MCF 10A (cell line): Measurements from ENCODE around the gene RAB19. TPM values are rescaled to one million over a fixed set of nuclear protein-coding genes. Genes with fewer than 3 reads are reported as not detected.

Source experiments
- BruUV-seq: library from RNA; stranded (reverse); fragments of 400-500 nt; replicated peaks from 2 replicates; lab custom pipeline; 2021; lab: Mats Ljungman, UMichigan
- CTCF ChIA-PET: fragments of 300-600 bp; sonication (Branson Sonifier 250); formaldehyde crosslinking; extraction: SDS; loops from one replicate; lab custom pipeline; 2021; ENCODE audit warnings: antibody characterized with exemption, inconsistent platforms; lab: Yijun Ruan, JAX
- POLR2A ChIA-PET: fragments of 300-600, 350-650 bp; sonication (Branson Sonifier 250); formaldehyde crosslinking; extraction: SDS; loops from one replicate; lab custom pipeline; 2020; ENCODE audit warnings: antibody characterized with exemption, inconsistent platforms; lab: Yijun Ruan, JAX
- DNase-seq: peaks from one replicate; pipeline ENCODE4 v3.0.0-alpha.2; 2018; ENCODE audit not compliant: unreplicated experiment
- H3K27ac Mint-ChIP-seq: one replicate; pipeline ENCODE4 v1.8.0; 2022; ENCODE audit warnings: mild to moderate bottlenecking, low read depth, mixed read lengths; ENCODE audit not compliant: unreplicated experiment
- H3K27me3 Mint-ChIP-seq: one replicate; pipeline ENCODE4 v1.8.0; 2022; ENCODE audit warnings: mixed read lengths; ENCODE audit not compliant: insufficient read depth, unreplicated experiment
- H3K36me3 Mint-ChIP-seq: one replicate; pipeline ENCODE4 v1.8.0; 2022; ENCODE audit warnings: mild to moderate bottlenecking, moderate library complexity, mixed read lengths; ENCODE audit not compliant: insufficient read depth, unreplicated experiment
- H3K4me1 Mint-ChIP-seq: one replicate; pipeline ENCODE4 v1.8.0; 2022; ENCODE audit warnings: mixed read lengths; ENCODE audit not compliant: insufficient read depth, unreplicated experiment
- H3K4me3 Mint-ChIP-seq: one replicate; pipeline ENCODE4 v1.8.0; 2022; ENCODE audit warnings: mild to moderate bottlenecking, moderate library complexity, mixed read lengths; ENCODE audit not compliant: unreplicated experiment
- H3K9me3 Mint-ChIP-seq: one replicate; pipeline ENCODE4 v1.8.0; 2022; ENCODE audit warnings: mixed read lengths; ENCODE audit not compliant: unreplicated experiment
- CTCF ChIP-seq: fragments of 200-600 bp; IDR thresholded peaks from one replicate; pipeline ENCODE4 v1.8.0; 2022; ENCODE audit warnings: antibody characterized with exemption, mild to moderate bottlenecking; ENCODE audit not compliant: unreplicated experiment
- intact Hi-C: fragments of 100-400 bp; cut with micrococcal nuclease; formaldehyde crosslinking; loops from 2 replicates; pipeline ENCODE4 v1.14.1; 2022
- total RNA-seq: library from RNA; stranded (reverse); gene quantifications from 2 replicates; pipeline ENCODE4 v1.2.3, GENCODE V29; 2022

Gene RAB19
- total RNA-seq, 1 experiment from 2014 or later: not detected

GRCh38 chr7:140397784-140398750 lies 5.8 kb upstream of the RAB19 start, which contains the start of gene SLC37A3:
TSS of gene SLC37A3 (minus strand) at chr7:140398530. CDS start at chr7:140382526, 16,004 bp downstream.
- peak within 1 kb of the TSS; percentile 99 for H3K27ac Mint-ChIP-seq
- intact Hi-C loops: loop anchor here (5.0 kb wide), 2 partner anchors 79 to 221 kb away; partner anchors contain the start of genes KDM7A and MKRN1
- peak; percentile 85 for DNase-seq
- BruUV-seq: no TSS peak
- peak within 1 kb of the TSS; percentile 99 for H3K4me3 Mint-ChIP-seq
- ChIA-PET POLR2A (interaction anchor here (0.6 to 1.6 kb wide), 9 partner anchors 13 to 1757 kb away, joined by 3 to 7 read pairs (median 3); partner anchors contain the start of gene PARP12), CTCF (no interaction called here)
- no peaks in the 10 kb centered on the region for H3K27me3 Mint-ChIP-seq
- no peaks in the 10 kb centered on the region for H3K36me3 Mint-ChIP-seq
- no peaks in the 10 kb centered on the region for H3K9me3 Mint-ChIP-seq
- peaks cover 22% of the 10 kb centered on the region for H3K4me1 Mint-ChIP-seq
- TF ChIP-seq CTCF: no peak

GRCh38 chr7:140398821-140399220 lies 5.0 kb upstream of the RAB19 start:
- TF ChIP-seq CTCF: no peak
- BruUV-seq: no TSS peak
- H3K9me3 Mint-ChIP-seq: no peaks in the 10 kb centered on the region
- DNase-seq: no peak
- intact Hi-C loops: loop anchor here (5.0 kb wide), 2 partner anchors 78 to 222 kb away; partner anchors contain the start of genes KDM7A and MKRN1
- POLR2A ChIA-PET: interaction anchor here (0.6 to 1.2 kb wide), 3 partner anchors 524 to 1758 kb away, joined by 3 to 4 read pairs (median 3); no protein-coding TSS in a partner anchor
- H3K4me3 Mint-ChIP-seq: peak overlapping the region; percentile 99
- peak overlapping the region; percentile 99 for H3K27ac Mint-ChIP-seq
- CTCF ChIA-PET: no interaction called here
- no peaks in the 10 kb centered on the region for H3K27me3 Mint-ChIP-seq
- no peaks in the 10 kb centered on the region for H3K36me3 Mint-ChIP-seq
- peaks cover 27% of the 10 kb centered on the region for H3K4me1 Mint-ChIP-seq

GRCh38 chr7:140400381-140400780 lies 3.5 kb upstream of the RAB19 start:
- no peak for TF ChIP-seq CTCF
- ChIA-PET POLR2A (no interaction called here), CTCF (interaction anchor here (0.6 kb wide), 1 partner anchor 222 kb away, joined by 5 read pairs; no protein-coding TSS in a partner anchor)
- no peak overlapping the region for H3K27ac Mint-ChIP-seq
- no peak for DNase-seq
- peaks cover 29% of the 10 kb centered on the region for H3K4me1 Mint-ChIP-seq
- no TSS peak for BruUV-seq
- H3K9me3 Mint-ChIP-seq: no peaks in the 10 kb centered on the region
- H3K4me3 Mint-ChIP-seq: no peak overlapping the region
- no peaks in the 10 kb centered on the region for H3K36me3 Mint-ChIP-seq
- intact Hi-C loops: no loop called here
- no peaks in the 10 kb centered on the region for H3K27me3 Mint-ChIP-seq
